CD4-positive, CD25-positive, alpha-beta regulatory T cell (primary cell): ENCODE data around the gene CA4. TPM values are rescaled to one million over a fixed set of nuclear protein-coding genes. Genes with fewer than 3 reads are reported as not detected.

Source experiments
- ATAC-seq, 2 donors: fragments of 150-1000 bp; cut with Tn5 transposase; one replicate each; pipeline ENCODE4 v1.10.0; 2021; ENCODE audit warnings: low read depth in 2 of 2, moderate number of reproducible peaks in 2 of 2, moderate library complexity in 1 of 2
- DNase-seq, 3 donors: peaks; one replicate each; pipeline versions ENCODE4 v3.0.0 to v3.0.0-alpha.2; 2012 to 2022; ENCODE audit warnings: mixed read lengths in 1 of 3
- H3K27ac ChIP-seq: one replicate; pipeline ENCODE4 v1.7.0; 2013; ENCODE audit warnings: mild to moderate bottlenecking, low read length; ENCODE audit not compliant: insufficient read depth, poor library complexity, severe bottlenecking
- H3K27me3 ChIP-seq: one replicate; pipeline ENCODE4 v1.7.0; 2013; ENCODE audit warnings: low read length; ENCODE audit not compliant: control insufficient read depth, insufficient read depth
- H3K36me3 ChIP-seq: one replicate; pipeline ENCODE4 v1.7.0; 2013; ENCODE audit warnings: mild to moderate bottlenecking, low read length, moderate library complexity; ENCODE audit not compliant: control insufficient read depth, insufficient read depth
- H3K4me1 ChIP-seq: 2 replicates; pipeline ENCODE4 v1.7.0; 2013; ENCODE audit warnings: mild to moderate bottlenecking, low read length; ENCODE audit not compliant: insufficient read depth, control insufficient read depth, poor library complexity, severe bottlenecking
- H3K4me3 ChIP-seq: one replicate; pipeline ENCODE4 v1.7.0; 2013; ENCODE audit warnings: low read depth, mild to moderate bottlenecking, low read length, moderate library complexity
- H3K9me3 ChIP-seq, 2 experiments: 1 replicate in 1 of 2; 2 replicates in 1 of 2; pipeline ENCODE4 v1.7.0; 2013; ENCODE audit warnings: low read length in 2 of 2, mild to moderate bottlenecking in 1 of 2, moderate library complexity in 1 of 2; ENCODE audit not compliant: control insufficient read depth in 2 of 2
- H3K27ac Mint-ChIP-seq, 3 donors: one replicate each; pipeline ENCODE4 v1.8.0; 2020 to 2022; ENCODE audit warnings: mild to moderate bottlenecking in 3 of 3, mixed read lengths in 3 of 3, moderate library complexity in 2 of 3
- H3K27me3 Mint-ChIP-seq: one replicate; pipeline ENCODE4 v1.8.0; 2022; ENCODE audit warnings: mild to moderate bottlenecking, mixed read lengths
- H3K36me3 Mint-ChIP-seq: one replicate; pipeline ENCODE4 v1.8.0; 2020; ENCODE audit warnings: mixed read lengths
- H3K4me1 Mint-ChIP-seq, 4 donors: one replicate each; pipeline ENCODE4 v1.8.0; 2020 to 2022; ENCODE audit warnings: mixed read lengths in 4 of 4, mild to moderate bottlenecking in 1 of 4
- H3K4me3 Mint-ChIP-seq, 4 donors: one replicate each; pipeline ENCODE4 v1.8.0; 2020 to 2022; ENCODE audit warnings: mild to moderate bottlenecking in 4 of 4, mixed read lengths in 4 of 4, moderate library complexity in 3 of 4
- H3K9me3 Mint-ChIP-seq, 7 donors: one replicate each; pipeline ENCODE4 v1.8.0; 2020 to 2022; ENCODE audit warnings: mixed read lengths in 7 of 7, mild to moderate bottlenecking in 3 of 7, moderate library complexity in 2 of 7
- polyA plus RNA-seq, 4 donors: library from polyadenylated mRNA; unstranded; fragments of 300-500 nt; fragmentation: Illumina TruSeq; gene quantifications; one replicate each; pipeline ENCODE4 v1.2.3, GENCODE V29; 2021
- total RNA-seq: library from RNA; stranded (reverse); gene quantifications from one replicate; pipeline ENCODE4 v1.2.3, GENCODE V29; 2022

CA4 gene
- total and polyA plus RNA-seq, 5 donors from 2014 or later, result not detected

- Histone ChIP-seq H3K9me3 (no peaks in the 10 kb centered on the region), H3K36me3 (no peaks in the 10 kb centered on the region), H3K27ac (no peak overlapping the region), H3K4me3 (no peak overlapping the region), H3K27me3 (no peaks in the 10 kb centered on the region), H3K4me1 (peaks cover 27% of the 10 kb centered on the region)
- no peaks in the 10 kb centered on the region for H3K9me3 Mint-ChIP-seq
- ATAC-seq, result no peak
- H3K27ac Mint-ChIP-seq, result no peak overlapping the region
- peaks cover 5 to 40% (median 29%) of the 10 kb centered on the region in 4 donors for H3K4me1 Mint-ChIP-seq
- no peaks in the 10 kb centered on the region for H3K36me3 Mint-ChIP-seq
- no peaks in the 10 kb centered on the region for H3K27me3 Mint-ChIP-seq
- H3K4me3 Mint-ChIP-seq, result no peak overlapping the region
- DNase-seq, result no peak
Measured at GRCh38 chr17:60167065-60167741, 17.4 kb downstream of the CA4 start.

GRCh38 chr17:60168654-60169053, 18.9 kb downstream of the CA4 start:
- H3K27me3 ChIP-seq, result no peaks in the 10 kb centered on the region
- Mint-ChIP-seq H3K36me3 (no peaks in the 10 kb centered on the region), H3K9me3 (no peaks in the 10 kb centered on the region), H3K27me3 (no peaks in the 10 kb centered on the region), H3K27ac (peak overlapping the region in 1 of 3 donors; percentile 46), H3K4me3 (no peak overlapping the region), H3K4me1 (peaks cover 5 to 42% (median 29%) of the 10 kb centered on the region in 4 donors)
- ATAC-seq (no peak), DNase-seq (no peak)
- H3K4me1 ChIP-seq, result peaks cover 27% of the 10 kb centered on the region
- no peak overlapping the region for H3K27ac ChIP-seq
- H3K4me3 ChIP-seq, result no peak overlapping the region
- no peaks in the 10 kb centered on the region for H3K36me3 ChIP-seq
- H3K9me3 ChIP-seq, result no peaks in the 10 kb centered on the region

- Histone ChIP-seq H3K36me3 (no peaks in the 10 kb centered on the region), H3K27ac (no peak overlapping the region), H3K4me1 (peaks cover 26% of the 10 kb centered on the region), H3K9me3 (no peaks in the 10 kb centered on the region), H3K4me3 (peak overlapping the region; percentile 44), H3K27me3 (no peaks in the 10 kb centered on the region)
- Mint-ChIP-seq H3K27me3 (no peaks in the 10 kb centered on the region), H3K9me3 (no peaks in the 10 kb centered on the region), H3K27ac (peak overlapping the region; percentile 81 to 93 (median 90)), H3K4me1 (peaks cover 5 to 38% (median 29%) of the 10 kb centered on the region in 4 donors), H3K36me3 (no peaks in the 10 kb centered on the region), H3K4me3 (peak overlapping the region in 2 of 4 donors; percentile 8 to 14)
- peak; percentile 88 to 89 for ATAC-seq
- DNase-seq, result peak in 2 of 3 donors; percentile 59 to 90
Measured at GRCh38 chr17:60169921-60170817, 20.4 kb downstream of the CA4 start.

- H3K4me1 ChIP-seq, result peaks cover 17% of the 10 kb centered on the region
- no peaks in the 10 kb centered on the region for H3K27me3 ChIP-seq
- no peaks in the 10 kb centered on the region for H3K36me3 ChIP-seq
- peak overlapping the region; percentile 44 for H3K4me3 ChIP-seq
- DNase-seq (no peak), ATAC-seq (no peak)
- H3K4me1 Mint-ChIP-seq, result peaks cover 5 to 30% (median 22%) of the 10 kb centered on the region in 4 donors
- H3K4me3 Mint-ChIP-seq, result peak overlapping the region in 1 of 4 donors; percentile 8
- H3K9me3 ChIP-seq, result no peaks in the 10 kb centered on the region
- H3K9me3 Mint-ChIP-seq, result no peaks in the 10 kb centered on the region
- H3K27ac Mint-ChIP-seq, result peak overlapping the region; percentile 81 to 93 (median 90)
- H3K27ac ChIP-seq, result no peak overlapping the region
- no peaks in the 10 kb centered on the region for H3K36me3 Mint-ChIP-seq
- H3K27me3 Mint-ChIP-seq, result no peaks in the 10 kb centered on the region
Measured at GRCh38 chr17:60170835-60171752, 21.3 kb downstream of the CA4 start.

GRCh38 chr17:60171753-60172079, 21.9 kb downstream of the CA4 start:
- no peak for ATAC-seq
- Histone ChIP-seq H3K4me3 (no peak overlapping the region), H3K9me3 (no peaks in the 10 kb centered on the region), H3K36me3 (no peaks in the 10 kb centered on the region), H3K27ac (no peak overlapping the region), H3K4me1 (peaks cover 15% of the 10 kb centered on the region), H3K27me3 (no peaks in the 10 kb centered on the region)
- Mint-ChIP-seq H3K36me3 (no peaks in the 10 kb centered on the region), H3K27ac (peak overlapping the region in 2 of 3 donors; percentile 85 to 93), H3K4me1 (peaks cover 5 to 27% (median 19%) of the 10 kb centered on the region in 4 donors), H3K9me3 (no peaks in the 10 kb centered on the region), H3K27me3 (no peaks in the 10 kb centered on the region), H3K4me3 (no peak overlapping the region)
- no peak for DNase-seq

- Histone ChIP-seq H3K9me3 (no peaks in the 10 kb centered on the region), H3K27ac (no peak overlapping the region), H3K4me1 (peaks cover 15% of the 10 kb centered on the region), H3K36me3 (no peaks in the 10 kb centered on the region), H3K4me3 (no peak overlapping the region), H3K27me3 (no peaks in the 10 kb centered on the region)
- H3K36me3 Mint-ChIP-seq, result no peaks in the 10 kb centered on the region
- H3K27ac Mint-ChIP-seq, result peak overlapping the region; percentile 5 to 61 (median 27)
- no peak for DNase-seq
- H3K9me3 Mint-ChIP-seq, result no peaks in the 10 kb centered on the region
- H3K4me3 Mint-ChIP-seq, result no peak overlapping the region
- peaks cover 5 to 23% (median 15%) of the 10 kb centered on the region in 4 donors for H3K4me1 Mint-ChIP-seq
- H3K27me3 Mint-ChIP-seq, result no peaks in the 10 kb centered on the region
- ATAC-seq, result no peak
Measured at GRCh38 chr17:60173304-60173819, 23.6 kb downstream of the CA4 start.

- Histone ChIP-seq H3K27me3 (no peaks in the 10 kb centered on the region), H3K4me3 (no peak overlapping the region), H3K9me3 (no peaks in the 10 kb centered on the region), H3K36me3 (no peaks in the 10 kb centered on the region), H3K27ac (no peak overlapping the region), H3K4me1 (peaks cover 15% of the 10 kb centered on the region)
- Mint-ChIP-seq H3K36me3 (no peaks in the 10 kb centered on the region), H3K4me3 (no peak overlapping the region), H3K27me3 (no peaks in the 10 kb centered on the region), H3K27ac (peak overlapping the region; percentile 13 to 49 (median 32)), H3K4me1 (peaks cover 5 to 23% (median 15%) of the 10 kb centered on the region in 4 donors), H3K9me3 (no peaks in the 10 kb centered on the region)
- no peak for ATAC-seq
- DNase-seq, result no peak
Measured at GRCh38 chr17:60174035-60174434, 24.3 kb downstream of the CA4 start.
